HK-2 (cell line): ENCODE measurements around the gene NR5A2.
A peak's percentile ranks its signal among the peaks of the same experiment; 100 is the strongest.

Experiments used
- DNase-seq: peaks from one replicate; pipeline ENCODE4 v3.0.0-alpha.2; 2018; ENCODE audit not compliant: unreplicated experiment

Gene NR5A2

GRCh38 chr1:200035956-200036618 lies 8.6 kb downstream of the NR5A2 start:
- no peak for DNase-seq

- no peak for DNase-seq
Observed at GRCh38 chr1:200036619-200037270, 9.2 kb downstream of the NR5A2 start.

DNA sequence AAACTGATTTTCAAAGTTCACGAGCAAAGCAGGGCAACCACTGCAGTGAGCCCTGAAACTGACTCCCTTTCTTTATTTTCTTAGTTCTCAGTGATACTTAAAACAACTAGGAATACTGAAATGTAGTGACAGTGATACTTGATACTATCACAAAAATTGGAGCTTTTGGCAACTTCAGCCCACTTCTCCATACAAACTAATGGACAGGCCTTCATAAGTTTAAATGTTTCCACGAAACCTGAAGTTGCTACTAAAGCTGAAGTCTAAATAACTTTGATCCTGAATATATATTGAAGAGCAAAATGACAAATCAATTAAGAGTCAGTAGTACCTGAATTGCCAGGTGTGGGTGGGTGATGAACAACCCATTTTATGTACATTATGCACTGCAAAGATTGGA lies 10.0 kb downstream of the NR5A2 start:
- DNase-seq, result no peak

DNA sequence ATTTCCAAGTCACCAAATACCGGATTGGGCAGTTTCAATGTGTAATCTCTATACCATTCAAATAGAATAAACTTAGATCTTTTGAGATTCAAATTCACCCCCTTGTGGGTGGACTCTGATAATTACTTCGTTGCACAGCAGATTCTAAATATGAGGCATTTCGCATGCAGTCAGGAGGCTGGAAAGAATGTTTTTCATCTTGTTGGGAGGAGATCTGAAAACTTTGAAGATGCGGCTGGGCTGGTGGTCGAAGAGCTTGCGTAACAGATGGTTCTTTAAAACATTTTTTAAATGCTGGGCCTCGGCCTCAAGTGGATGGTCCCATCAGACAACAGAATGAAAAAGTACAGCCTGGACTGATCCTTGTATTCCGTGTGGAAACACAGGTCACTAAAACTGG lies 10.4 kb downstream of the NR5A2 start:
- no peak for DNase-seq

GRCh38 chr1:200038325-200038980 lies 10.9 kb downstream of the NR5A2 start:
- DNase-seq, result no peak

- DNase-seq, result peak; percentile 28
Observed at GRCh38 chr1:200038981-200039848, 11.7 kb downstream of the NR5A2 start.

DNA sequence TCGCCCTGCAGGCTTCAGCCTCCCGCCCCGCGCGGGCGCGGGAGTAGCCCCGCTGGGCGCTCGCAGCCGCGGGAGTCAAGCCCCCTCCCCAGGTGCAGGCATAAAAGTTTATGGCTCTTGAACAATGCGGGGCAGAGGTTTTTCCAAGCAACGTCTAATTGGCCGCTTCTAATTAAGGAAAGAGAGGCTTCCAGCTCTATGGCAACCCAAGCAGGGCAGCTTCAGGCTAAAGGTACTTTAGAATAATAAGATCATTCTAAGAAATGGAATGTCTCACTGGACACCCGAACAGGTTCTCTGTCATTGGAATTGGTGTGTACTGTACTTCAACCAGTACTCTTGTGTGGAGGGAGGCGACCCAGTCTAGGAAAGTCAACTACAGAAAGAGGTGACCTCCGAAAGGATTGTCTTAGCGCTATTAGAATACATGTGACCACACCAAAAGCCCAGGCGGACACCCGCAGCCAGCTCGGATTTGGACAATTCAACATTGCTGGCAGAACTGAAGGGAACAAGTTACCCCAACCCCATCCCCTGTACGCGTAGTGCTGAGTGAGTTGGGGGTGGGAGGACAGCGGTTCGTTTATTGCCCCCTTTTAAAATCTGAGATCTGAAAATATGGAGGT lies 12.5 kb downstream of the NR5A2 start:
- DNase-seq, result no peak

- no peak for DNase-seq
Observed at GRCh38 chr1:200040481-200041138, 13.1 kb downstream of the NR5A2 start.

GRCh38 chr1:200041337-200042118 lies 14.0 kb downstream of the NR5A2 start:
- no peak for DNase-seq

GRCh38 chr1:200042119-200042551 lies 14.6 kb downstream of the NR5A2 start:
- no peak for DNase-seq

GRCh38 chr1:200042552-200043335 lies 15.2 kb downstream of the NR5A2 start:
- DNase-seq, result no peak

DNA sequence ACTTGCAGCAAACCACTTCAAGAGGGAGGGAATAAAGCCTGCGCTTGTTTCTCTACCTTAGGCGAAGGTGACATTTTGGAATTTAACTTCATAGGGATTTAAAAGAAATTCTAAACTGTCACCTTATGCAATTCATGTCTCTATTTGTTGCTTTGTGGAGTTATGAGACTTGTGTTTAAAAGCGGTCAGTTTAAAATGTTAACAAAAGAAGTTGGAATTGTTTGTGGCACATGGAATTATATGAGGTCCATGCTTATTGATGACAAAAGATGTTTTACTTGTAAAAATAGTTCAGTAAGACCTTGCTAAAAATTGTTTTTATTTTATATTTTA lies 15.8 kb downstream of the NR5A2 start:
- DNase-seq, result no peak

- DNase-seq, result no peak
Observed at GRCh38 chr1:200046115-200046514, 18.6 kb downstream of the NR5A2 start.

- no peak for DNase-seq
Observed at GRCh38 chr1:200048244-200048643, 20.7 kb downstream of the NR5A2 start.

DNA sequence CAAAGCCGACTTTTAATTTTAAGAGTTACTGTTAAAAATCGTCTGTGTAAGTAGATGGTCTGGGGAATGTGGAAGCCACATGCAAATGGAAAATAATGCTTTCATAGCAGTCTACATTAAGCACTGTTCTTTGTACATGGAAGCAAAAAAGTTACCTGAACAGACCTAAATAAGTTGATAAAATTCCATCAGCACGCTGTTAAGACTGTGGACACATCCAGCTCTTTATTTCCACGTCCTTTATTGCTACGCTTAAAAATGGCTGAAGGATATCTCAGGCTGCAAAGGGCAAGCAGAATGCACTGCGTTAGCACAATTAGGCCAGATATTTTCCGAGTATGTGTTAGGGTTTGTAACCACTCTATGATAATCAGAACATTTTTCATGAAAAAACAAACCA lies 22.3 kb downstream of the NR5A2 start:
- DNase-seq, result no peak

- DNase-seq, result no peak
Observed at GRCh38 chr1:200051620-200052019, 24.1 kb downstream of the NR5A2 start.

GRCh38 chr1:200053091-200053490 lies 25.6 kb downstream of the NR5A2 start:
- DNase-seq, result no peak

- no peak for DNase-seq
Observed at GRCh38 chr1:200053646-200054045, 26.1 kb downstream of the NR5A2 start.

GRCh38 chr1:200058341-200058740 lies 30.8 kb downstream of the NR5A2 start:
- no peak for DNase-seq

GRCh38 chr1:200062143-200062542 lies 34.6 kb downstream of the NR5A2 start:
- DNase-seq, result no peak
